ENCODE results near the gene PGM5.

The PGM5 gene

DNA sequence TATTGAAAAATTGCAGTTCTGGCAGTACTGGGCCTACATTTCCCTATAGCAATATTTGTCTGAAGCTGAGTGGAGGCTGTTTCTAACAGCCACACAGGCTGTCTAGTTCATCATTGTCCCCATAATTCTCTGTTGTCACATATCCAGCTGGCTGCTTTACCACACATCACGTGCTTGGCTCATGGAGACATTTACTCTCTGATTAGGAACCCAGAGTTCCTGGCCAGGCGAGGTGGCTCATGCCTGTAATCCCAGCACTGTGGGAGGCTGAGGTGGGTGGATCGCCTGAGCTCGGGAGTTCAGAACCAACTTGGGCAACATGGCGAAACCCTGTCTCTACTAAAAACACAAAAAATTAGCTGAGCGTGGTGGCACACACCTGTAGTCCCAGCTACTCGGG is 81.4 kb downstream of the PGM5 start:
- DNase-seq (ENCODE audit: low spot score) = no peak

DNA sequence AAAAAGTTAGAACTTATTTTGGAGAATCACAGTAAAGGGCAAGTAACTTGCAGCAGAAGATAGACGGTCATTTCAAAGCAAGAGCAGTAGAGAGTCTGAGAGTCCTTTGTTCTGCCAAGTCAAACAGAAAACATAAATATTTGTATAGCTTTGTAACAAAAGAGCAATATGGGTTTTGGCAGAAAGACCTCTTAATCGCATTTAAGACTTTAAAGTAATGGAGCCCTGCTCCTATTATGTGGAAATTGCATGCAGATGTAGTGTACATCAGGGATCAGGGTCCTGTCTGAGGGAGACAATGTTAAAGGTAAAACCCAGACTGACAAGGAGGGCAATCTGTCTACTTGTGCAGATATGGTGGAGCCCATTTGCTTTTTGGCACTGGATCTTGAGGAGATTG is 87.2 kb downstream of the PGM5 start:
- no peak for DNase-seq (ENCODE audit: low spot score)

- no peak for DNase-seq (ENCODE audit: low spot score)
Measured at GRCh38 chr9:68446836-68447235, 90.4 kb downstream of the PGM5 start.

DNA sequence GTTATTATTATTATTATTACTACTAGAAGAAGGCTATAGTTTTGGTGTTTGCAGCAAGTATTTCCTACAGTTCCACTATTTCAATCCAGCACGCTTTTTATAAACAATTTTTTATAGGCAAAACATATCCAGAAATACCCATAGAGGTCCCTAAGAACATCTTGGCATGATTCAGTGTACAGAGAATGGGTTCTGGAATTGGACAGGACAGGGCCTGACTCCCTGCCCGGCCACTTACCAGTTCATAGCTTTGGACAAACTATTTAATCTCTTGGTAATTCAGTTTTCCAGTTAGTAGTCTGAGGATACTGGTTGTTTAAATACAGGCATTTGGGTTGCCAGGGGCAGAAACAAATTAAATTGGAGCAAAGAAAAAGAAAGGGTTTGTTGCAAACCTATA is 91.2 kb downstream of the PGM5 start:
- no peak for DNase-seq (ENCODE audit: low spot score)

DNA sequence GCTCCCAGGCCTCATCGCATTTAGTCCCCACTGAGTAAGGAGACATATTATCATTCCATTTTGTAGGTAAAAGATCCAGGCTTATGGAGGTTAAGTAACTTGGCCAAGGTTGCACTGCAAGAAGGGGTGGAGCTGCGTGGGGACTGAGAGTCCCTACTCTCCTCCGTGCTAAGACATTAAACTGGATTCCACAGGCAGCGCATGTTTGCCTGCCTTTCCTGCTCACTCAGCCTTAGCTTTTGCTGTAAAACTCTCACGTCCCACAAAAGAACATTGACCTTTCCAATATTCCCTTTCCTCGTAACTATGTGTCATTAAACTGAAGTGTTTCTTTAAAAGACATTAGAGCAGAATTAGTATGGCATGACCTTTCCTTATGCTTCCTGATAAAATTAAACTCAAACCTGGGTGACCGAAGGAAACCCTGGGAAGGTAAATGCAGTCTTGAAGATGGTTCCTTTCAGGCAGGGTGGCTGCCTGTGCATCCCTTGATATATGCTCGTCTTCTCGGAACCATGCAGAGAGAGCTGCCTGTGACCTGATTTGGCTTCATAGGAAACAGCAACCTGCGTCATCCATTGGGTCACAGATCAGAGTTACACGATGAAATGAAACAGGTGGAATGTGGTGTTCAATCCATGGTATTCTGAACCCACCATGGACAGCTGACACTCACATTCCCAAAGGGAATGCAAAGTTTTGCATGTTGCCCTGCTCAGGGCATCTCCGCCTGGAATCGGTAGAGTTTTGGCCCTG is 98.3 kb downstream of the PGM5 start:
- no peak for DNase-seq (ENCODE audit: low spot score)

GRCh38 chr9:68455451-68455850 is 99.0 kb downstream of the PGM5 start:
- DNase-seq (ENCODE audit: low spot score) = no peak

DNA sequence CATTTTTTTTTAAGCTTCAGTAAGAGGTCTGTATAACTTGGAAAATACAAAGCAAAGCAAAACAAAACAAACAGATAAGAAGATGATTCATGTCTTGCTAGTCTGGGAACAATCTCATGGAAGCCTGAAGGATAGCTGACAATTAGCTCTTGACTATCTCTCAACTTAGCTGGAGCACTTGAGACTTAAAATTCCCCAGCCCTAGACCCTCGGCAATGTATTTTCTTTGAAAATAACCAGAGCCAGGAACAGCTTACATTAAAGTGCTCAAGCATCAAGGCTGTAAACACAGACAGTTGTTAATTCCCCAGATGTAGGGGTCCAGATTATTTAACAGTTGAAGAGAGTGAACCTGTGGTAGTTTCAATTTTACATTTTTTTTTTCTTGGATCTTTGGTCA is 101.4 kb downstream of the PGM5 start:
- DNase-seq (ENCODE audit: low spot score) = no peak

- no peak for DNase-seq (ENCODE audit: low spot score)
Measured at GRCh38 chr9:68458918-68459317, 102.5 kb downstream of the PGM5 start.

DNA sequence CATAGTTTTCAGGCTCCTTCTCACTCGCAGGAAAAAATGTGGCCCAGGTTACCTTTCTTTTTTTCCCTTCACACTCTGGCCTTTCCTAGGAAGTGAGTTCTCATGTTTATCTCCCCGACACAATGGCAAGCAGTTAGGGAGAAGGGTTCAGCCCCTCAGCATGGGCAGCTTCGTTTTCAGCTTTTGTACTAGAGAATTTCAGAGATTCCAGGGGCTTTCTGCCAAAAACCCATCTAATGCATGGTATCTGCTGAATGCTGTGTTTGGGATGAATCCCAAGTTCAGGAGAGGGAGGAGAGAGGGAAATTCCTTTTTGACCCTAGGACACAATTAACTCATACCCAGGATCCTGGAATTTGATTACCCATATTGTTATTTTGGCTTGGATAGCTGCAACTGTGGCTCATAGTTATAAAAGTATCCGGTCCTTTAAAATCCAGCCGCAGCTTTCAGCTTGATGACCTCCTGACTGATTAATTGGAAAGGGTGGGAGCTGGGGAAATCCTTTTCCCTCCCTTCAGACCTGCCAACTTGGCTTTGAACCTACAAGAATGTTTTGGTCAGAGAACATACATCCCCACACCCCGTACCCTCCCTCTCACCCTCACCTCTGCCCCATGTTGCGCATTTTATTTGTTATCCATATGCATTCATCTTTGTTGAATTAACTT is 105.8 kb downstream of the PGM5 start:
- no peak for DNase-seq (ENCODE audit: low spot score)

DNA sequence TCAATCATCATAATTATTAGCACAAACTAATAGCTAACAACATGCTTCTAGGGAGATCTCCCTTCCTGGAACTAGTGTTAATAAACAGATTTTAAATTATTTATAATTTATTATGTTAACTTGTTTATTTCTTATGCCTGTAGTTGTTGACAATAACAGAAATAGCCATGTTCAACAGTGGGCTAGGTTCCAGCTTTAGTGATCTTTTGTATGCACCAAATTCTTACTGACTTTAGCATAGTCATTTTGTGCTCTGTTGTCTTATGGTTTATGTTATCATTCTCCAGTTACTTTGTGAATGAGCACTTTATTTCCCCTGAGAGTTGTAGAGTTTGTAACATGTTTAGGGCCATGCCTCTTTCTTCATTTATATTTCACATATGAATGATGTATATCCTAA is 113.7 kb downstream of the PGM5 start:
- DNase-seq (ENCODE audit: low spot score) = no peak

GRCh38 chr9:68470634-68471033 is 114.2 kb downstream of the PGM5 start:
- no peak for DNase-seq (ENCODE audit: low spot score)

DNA sequence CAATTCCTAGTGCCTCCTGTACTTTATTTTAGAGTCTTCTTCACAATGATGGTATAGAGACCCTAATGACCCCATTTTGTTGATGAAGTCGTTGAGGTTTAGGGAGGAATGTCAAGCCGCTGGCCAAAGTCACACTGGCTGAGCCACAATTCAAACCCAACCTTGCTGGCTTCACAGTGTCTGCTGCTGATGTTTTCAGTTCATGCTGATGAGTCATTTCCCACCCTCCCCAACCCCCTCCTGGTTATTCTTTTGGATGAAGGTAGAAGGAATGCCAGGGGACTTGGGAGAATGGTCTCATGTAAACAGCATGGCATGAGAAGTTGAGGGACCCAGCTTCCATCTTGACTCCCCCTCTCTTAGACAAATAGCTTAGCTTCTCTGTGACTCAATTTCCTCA is 115.7 kb downstream of the PGM5 start:
- DNase-seq (ENCODE audit: low spot score) = no peak

- DNase-seq (ENCODE audit: low spot score) = peak; percentile 14
Measured at GRCh38 chr9:68473790-68474189, 117.4 kb downstream of the PGM5 start.

DNA sequence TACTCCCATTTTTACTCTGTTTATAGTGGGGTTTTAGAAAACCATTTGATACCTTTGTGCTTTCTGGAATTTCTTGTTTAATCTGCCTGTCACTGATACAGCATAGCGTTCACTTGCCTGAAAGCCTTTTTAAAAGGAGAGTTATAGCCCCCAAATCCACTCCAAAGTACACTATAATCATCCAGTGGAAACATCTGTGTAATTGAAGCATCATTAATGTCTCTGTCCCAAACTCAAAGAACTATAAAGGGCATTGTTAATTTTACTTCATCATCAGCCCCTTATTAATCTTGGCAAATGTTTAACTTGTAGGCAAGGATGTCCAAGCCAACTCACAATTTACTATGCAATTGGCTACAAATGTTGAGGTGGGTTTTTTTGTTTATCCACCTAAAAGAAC is 120.0 kb downstream of the PGM5 start:
- no peak for DNase-seq (ENCODE audit: low spot score)

- no peak for DNase-seq (ENCODE audit: low spot score)
Measured at GRCh38 chr9:68476847-68477246, 120.4 kb downstream of the PGM5 start.

DNA sequence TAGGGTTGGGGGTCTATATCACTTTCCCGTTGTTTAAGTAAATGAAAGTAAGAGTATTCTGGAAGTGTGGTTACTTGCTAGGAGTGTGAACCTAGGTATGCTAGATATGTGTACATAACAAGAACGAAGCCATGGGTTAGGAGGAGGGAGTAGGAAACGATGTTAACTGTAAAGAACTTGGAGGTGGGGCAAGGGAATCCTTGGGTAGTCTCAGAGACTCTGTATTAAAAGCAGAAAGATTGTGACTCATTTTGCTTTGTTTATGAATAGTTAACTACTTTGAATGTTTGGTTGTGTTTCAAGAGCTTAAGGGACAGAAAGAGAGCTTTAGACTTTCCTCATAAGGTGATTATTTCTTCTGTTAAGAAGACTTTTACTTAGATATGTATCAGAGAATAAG is 124.4 kb downstream of the PGM5 start:
- DNase-seq (ENCODE audit: low spot score) = no peak

DNA sequence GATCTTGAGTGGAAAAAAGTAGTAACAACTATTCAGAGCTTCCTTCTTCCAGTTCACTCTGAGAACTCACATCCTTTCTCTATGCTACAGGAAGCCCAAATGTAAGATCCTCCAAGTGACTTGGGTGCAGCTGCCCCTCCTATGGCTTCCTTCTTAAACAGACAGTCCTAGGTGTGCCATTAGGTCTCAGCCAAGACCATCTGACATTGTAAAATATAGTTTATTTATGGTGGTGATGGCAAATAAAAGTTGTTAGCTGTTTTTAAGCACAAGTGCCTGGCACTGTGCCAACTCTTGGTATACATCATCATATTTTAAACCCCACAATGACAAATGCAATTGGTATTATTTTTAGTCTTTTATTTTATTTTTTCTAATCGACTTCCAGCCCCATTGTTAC is 126.1 kb downstream of the PGM5 start:
- DNase-seq (ENCODE audit: low spot score) = no peak

- no peak for DNase-seq (ENCODE audit: low spot score)
Measured at GRCh38 chr9:68488126-68488525, 131.7 kb downstream of the PGM5 start.

DNA sequence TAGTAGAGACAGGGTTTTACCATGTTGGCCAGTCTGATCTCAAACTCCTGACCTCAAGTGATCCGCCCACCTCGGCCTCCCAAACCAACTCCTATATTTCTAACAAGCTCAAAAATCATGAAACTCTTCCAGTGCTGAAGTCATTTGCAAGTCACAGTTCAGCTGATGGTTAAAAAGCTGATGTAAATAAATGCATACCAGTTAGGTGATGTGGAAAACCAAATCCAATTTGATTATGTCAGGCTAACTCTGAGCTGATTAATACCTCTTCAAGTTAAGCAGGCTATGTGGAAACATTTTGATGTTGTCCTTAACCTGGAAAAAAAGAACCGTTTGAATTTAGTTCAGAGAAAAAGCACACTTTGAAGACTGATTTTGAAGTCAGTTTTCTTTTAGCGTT is 133.2 kb downstream of the PGM5 start:
- no peak for DNase-seq (ENCODE audit: low spot score)

DNA sequence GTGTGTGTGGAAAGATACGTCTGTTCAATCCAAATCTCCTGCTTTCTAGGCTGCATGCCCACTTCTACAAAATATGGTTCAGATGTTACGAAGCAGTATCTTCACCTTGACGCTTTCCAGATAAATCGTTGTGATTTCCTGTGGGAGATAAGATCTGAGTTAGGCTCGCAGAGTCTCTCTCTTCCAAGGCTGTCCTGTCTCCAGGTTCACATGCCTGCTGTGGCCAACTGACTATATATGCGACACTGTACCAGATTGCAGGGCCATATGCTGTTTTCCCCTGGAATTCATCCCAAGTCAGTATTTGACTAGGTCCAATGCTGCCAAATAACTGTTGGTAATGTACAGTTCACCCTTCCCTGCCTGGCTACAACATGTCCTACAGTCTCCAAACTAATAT is 136.4 kb downstream of the PGM5 start:
- no peak for DNase-seq (ENCODE audit: low spot score)

DNA sequence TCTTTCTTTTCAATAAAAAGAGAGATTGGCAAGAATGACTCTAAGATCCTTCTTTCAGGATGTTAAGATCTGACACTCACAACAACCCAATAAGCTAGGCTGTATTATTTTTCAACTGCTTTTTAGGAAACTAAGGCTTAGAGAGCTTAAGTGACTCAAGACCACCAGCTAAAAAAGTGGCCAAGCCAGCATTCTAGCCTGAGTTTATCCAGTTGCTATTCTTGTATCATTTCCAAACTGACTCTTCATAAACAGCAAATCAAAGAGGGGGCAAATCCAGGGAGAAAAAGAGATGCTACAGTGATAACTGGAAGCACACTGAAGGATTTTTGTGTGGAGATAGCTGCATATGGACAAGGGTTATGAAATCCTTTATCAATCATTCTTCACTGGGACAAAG is 137.1 kb downstream of the PGM5 start:
- no peak for DNase-seq (ENCODE audit: low spot score)

GRCh38 chr9:68493958-68494577 is 137.7 kb downstream of the PGM5 start:
- DNase-seq (ENCODE audit: low spot score) = no peak

GRCh38 chr9:68495247-68495646 is 138.8 kb downstream of the PGM5 start:
- no peak for DNase-seq (ENCODE audit: low spot score)

- no peak for DNase-seq (ENCODE audit: low spot score)
Measured at GRCh38 chr9:68496356-68496755, 139.9 kb downstream of the PGM5 start.

Measured in globus pallidus (tissue), 1 donor.